ENCODE results near the gene WFDC9.
"Not testable (repeated sequence)": the region's sequence is repeated elsewhere in the genome, so short reads cannot be mapped to it uniquely, and the experiment has no call there.

Gene WFDC9

GRCh38 chr20:45589725-45590124 lies 41.4 kb downstream of the WFDC9 start:
- FAIRE-seq = no peak

DNA sequence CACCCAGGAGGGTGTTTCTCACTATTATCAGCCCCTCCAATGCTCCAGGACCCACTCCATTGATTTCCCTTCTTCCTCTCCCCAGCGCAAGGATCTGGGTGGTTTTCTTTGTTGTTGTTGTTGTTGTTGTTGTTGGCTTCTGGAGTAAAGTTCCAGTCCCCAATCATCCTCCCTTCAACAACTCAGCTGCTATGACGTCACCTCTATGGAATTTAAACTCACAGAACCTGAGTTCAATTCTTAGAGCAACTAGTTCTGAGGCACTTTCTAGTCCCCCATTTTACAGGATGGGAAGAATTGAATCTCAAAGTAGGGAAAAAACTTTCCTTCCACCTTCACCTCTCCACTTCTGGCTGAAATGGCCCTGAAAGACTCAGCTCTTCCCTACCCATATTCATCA lies 42.3 kb downstream of the WFDC9 start:
- no peak for FAIRE-seq

DNA sequence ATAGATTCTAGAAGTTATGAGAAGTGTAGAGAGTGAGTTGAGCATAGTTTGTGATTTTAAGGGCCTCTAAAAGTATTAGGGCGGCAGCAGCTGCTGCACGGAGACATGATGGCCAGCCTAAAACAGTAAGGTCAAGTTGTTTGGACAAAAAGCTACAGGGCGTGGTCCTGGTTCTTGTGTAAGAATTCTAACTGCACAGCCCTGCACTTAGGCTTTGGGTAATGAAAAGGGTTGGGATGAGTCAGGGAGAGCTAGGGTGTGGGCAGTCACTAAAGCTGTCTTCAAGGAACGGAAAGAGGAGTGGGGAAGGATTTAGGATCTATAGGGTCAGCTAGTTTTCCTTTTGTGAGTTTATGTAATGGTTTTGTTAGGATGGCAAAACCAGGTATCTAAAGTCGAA lies 45.1 kb downstream of the WFDC9 start:
- not testable (repeated sequence) for FAIRE-seq

DNA sequence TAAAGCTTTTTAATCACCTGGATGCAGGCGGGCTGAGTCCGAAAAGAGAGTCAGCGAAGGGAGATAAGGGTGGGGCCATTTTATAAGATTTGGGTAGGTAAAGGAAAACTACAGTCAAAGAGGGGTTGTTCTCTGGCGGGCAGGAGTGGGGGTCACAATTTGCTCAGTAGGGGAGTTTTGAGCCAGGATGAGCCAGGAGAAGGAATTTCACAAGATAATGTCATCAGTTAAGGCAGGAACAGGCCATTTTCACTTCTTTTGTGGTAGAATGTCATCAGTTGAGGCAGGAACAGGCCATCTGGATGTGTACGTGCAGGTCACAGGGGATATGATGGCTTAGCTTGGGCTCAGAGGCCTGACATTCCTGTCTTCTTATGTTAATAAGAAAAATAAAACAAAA lies 46.8 kb downstream of the WFDC9 start:
- FAIRE-seq = not testable (repeated sequence)

DNA sequence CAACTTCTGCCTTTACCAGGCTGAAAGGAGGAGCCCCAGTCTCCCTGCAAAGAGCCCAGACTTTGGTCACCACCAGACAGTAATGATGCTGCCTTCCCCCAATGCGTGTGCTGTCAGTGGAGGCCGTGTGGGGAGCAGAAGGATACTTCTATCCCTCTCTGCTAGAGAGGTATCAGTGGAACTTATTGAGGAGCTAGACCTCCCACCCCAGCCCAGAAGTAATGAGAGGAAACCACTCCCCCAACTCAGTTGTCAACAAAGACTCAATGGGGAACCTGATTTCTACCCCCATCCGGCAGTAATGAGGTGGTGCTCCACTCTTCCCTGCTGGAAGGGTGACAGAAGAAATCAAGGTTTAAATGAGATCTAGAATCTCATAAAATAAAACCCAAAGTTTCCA lies 47.6 kb downstream of the WFDC9 start:
- FAIRE-seq = no peak

- no peak for FAIRE-seq
Measured at GRCh38 chr20:45581702-45582101, 49.4 kb downstream of the WFDC9 start.

- FAIRE-seq = no peak
Measured at GRCh38 chr20:45579184-45579583, 51.9 kb downstream of the WFDC9 start, which contains the start of gene WFDC8. TSS of gene WFDC8 (minus strand) at chr20:45579284. CDS start at chr20:45579247, 37 bp downstream.

DNA sequence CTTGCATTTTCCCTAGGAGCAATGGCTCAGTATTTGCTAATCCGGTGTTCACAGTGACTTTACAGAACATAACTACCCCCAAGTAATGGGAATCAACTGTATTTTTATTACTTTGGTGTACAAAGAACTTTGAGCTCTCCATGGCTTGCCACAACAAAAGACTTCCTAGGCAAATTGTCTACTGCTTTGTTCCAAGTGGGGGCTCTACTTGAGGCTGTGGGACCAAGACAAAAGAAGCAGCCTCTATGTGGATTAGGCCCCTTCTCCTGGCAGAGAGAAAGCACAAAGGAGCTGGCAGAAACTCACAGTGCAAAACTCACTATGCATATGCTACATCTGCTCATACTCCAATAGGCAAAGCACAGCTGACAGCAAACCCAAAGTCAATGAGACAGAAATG lies 52.9 kb downstream of the WFDC9 start:
- no peak for FAIRE-seq

DNA sequence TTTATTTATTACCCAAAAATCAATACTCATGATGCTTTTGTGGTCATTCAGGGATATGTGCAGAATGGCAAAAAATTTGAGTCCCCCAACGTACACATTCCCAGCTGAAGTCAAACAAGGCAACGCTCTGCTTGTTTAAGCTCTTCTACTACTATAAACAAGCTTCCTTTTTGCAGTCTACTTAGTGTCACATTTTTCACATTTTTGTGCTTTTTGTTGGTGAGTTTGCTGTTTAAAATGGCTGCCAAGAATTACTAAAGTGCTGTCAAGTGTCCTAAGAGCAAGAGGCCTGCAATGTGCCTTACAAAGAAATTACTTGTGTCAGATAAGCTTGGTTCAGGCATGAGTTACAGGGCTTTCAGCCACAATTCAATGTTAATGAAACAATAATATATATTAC lies 54.1 kb downstream of the WFDC9 start:
- FAIRE-seq = no peak

DNA sequence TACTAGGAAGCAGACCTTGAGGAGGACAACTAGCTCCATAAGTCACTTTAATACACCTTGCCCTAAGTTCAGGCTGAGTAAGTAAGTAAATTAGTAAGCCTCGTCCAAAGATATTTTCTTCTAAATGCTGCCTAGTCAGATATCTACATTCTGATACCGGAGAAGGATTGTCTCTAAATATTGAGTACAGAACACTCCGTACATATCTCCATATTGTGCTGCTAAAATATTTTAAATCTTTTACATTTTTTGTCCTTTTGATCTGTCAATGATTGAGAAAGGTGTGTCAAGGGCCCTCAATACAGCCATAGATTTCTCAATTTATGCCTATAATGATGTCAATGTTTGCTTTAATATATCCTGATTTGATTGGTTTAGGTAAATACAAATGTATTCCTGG lies 55.2 kb downstream of the WFDC9 start:
- no peak for FAIRE-seq

DNA sequence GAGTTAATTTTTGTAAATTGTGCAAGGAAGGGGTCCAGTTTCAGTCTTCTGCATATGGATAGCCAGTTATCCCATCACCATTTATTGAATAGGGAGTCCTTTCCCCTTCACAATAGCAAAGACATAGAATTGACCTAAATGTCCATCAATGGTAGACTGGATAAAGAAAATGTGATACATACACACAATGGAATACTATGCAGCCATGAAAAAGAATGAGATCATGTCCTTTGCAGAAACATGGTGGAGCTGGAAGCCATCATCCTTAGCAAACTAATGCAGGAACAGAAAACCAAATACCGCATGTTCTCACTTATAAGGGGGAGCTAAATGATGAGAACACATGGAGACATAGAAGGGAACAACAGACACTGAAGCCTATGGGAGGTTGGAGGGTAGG lies 61.4 kb downstream of the WFDC9 start:
- FAIRE-seq = not testable (repeated sequence)

GRCh38 chr20:45564760-45565276 lies 66.3 kb downstream of the WFDC9 start:
- no peak for FAIRE-seq

Data from TTC549 (cell line).